HEK293 (cell line): ENCODE data around the gene EXT2.

Experiments used
- ZBTB8A ChIP-seq: fragments of 450-650 bp; formaldehyde crosslinking; IDR thresholded peaks from 2 replicates; pipeline ENCODE4 v1.5.1; 2016; ENCODE audit warnings: missing biosample characterization, missing genetic modification characterization
- ZNF302 ChIP-seq: fragments of 450-650 bp; formaldehyde crosslinking; IDR thresholded peaks from 2 replicates; pipeline ENCODE4 v1.5.1; 2016; ENCODE audit warnings: missing biosample characterization, missing genetic modification characterization, low read depth
- ZNF571 ChIP-seq: fragments of 450-650 bp; formaldehyde crosslinking; IDR thresholded peaks from 2 replicates; pipeline ENCODE4 v1.5.0; 2017; ENCODE audit warnings: missing biosample characterization, missing genetic modification characterization
- TF ChIP-seq, protein P1 (sequence below): fragments of 450-650 bp; formaldehyde crosslinking; IDR thresholded peaks from 2 replicates; pipeline ENCODE4 v1.5.1; 2016; ENCODE audit warnings: missing biosample characterization, missing genetic modification characterization

DNA sequence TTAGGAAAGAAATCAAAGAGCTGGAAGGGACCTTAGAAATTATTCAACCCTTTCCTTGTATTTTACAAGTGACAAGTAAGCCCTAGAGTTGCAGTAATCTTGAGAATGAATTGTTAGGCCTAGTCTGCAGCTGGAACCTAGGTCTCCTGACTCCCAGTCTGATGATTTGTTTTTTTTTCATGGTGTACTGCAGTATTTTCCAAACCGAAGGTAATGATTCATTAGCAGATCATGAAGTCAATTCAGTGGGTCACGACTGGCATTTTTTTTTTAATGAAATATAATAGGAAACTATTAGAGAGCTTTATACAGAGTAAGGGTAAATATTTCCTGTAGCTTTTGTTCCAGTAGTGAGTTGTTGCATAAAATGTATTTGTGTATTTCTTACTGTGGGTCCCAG lies 42.8 kb downstream of the EXT2 start:
- TF ChIP-seq, protein P1, sequence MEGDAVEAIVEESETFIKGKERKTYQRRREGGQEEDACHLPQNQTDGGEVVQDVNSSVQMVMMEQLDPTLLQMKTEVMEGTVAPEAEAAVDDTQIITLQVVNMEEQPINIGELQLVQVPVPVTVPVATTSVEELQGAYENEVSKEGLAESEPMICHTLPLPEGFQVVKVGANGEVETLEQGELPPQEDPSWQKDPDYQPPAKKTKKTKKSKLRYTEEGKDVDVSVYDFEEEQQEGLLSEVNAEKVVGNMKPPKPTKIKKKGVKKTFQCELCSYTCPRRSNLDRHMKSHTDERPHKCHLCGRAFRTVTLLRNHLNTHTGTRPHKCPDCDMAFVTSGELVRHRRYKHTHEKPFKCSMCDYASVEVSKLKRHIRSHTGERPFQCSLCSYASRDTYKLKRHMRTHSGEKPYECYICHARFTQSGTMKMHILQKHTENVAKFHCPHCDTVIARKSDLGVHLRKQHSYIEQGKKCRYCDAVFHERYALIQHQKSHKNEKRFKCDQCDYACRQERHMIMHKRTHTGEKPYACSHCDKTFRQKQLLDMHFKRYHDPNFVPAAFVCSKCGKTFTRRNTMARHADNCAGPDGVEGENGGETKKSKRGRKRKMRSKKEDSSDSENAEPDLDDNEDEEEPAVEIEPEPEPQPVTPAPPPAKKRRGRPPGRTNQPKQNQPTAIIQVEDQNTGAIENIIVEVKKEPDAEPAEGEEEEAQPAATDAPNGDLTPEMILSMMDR (tag by site-specific recombination) = no peak
- TF ChIP-seq ZNF302 (tag by site-specific recombination) (no peak), ZNF571 (tag by site-specific recombination) (no peak), ZBTB8A (no peak)
